Small intestine (tissue), 7 donors: Measurements from ENCODE around the gene ZEB2. TPM values are rescaled to one million over a fixed set of nuclear protein-coding genes. Genes with fewer than 3 reads are reported as not detected.

Experiments used
- DNase-seq, 2 donors: peaks; one replicate each; pipeline versions ENCODE4 v3.0.0 to v3.0.0-alpha.2; 2013
- FAIRE-seq: peaks from 2 replicates; lab custom pipeline; 2012; peaks lifted over from hg19 to GRCh38; lab: Jason Lieb, UNC
- H3K27ac ChIP-seq, 3 donors: one replicate each; pipeline ENCODE4 v1.5.1; 2013; ENCODE audit warnings: low read length in 2 of 3, mild to moderate bottlenecking in 2 of 3, control low read depth in 1 of 3, inconsistent platforms in 1 of 3, low read depth in 1 of 3, moderate library complexity in 1 of 3
- H3K27me3 ChIP-seq, 3 donors: one replicate each; pipeline ENCODE4 v1.6.1; 2013; ENCODE audit warnings: low read length in 3 of 3, inconsistent platforms in 1 of 3; ENCODE audit not compliant: control insufficient read depth in 3 of 3, insufficient read depth in 3 of 3
- H3K36me3 ChIP-seq, 3 donors: one replicate each; pipeline ENCODE4 v1.6.1; 2013; ENCODE audit warnings: low read length in 3 of 3, inconsistent platforms in 1 of 3, low read depth in 1 of 3, mild to moderate bottlenecking in 1 of 3, moderate library complexity in 1 of 3; ENCODE audit not compliant: control insufficient read depth in 3 of 3, insufficient read depth in 2 of 3
- H3K4me1 ChIP-seq, 3 donors: one replicate each; pipeline ENCODE4 v1.6.1; 2013; ENCODE audit warnings: low read length in 2 of 3, inconsistent platforms in 1 of 3, low read depth in 1 of 3, mild to moderate bottlenecking in 1 of 3, moderate library complexity in 1 of 3; ENCODE audit not compliant: control insufficient read depth in 3 of 3, insufficient read depth in 2 of 3
- H3K4me3 ChIP-seq, 3 donors: one replicate each; pipeline ENCODE4 v1.5.1; 2013; ENCODE audit warnings: low read length in 3 of 3, control low read depth in 1 of 3, inconsistent platforms in 1 of 3, low read depth in 1 of 3, mild to moderate bottlenecking in 1 of 3, moderate library complexity in 1 of 3
- H3K9me3 ChIP-seq, 2 donors: one replicate each; pipeline ENCODE4 v1.6.1; 2013; ENCODE audit warnings: low read depth in 1 of 2, low read length in 1 of 2; ENCODE audit not compliant: control insufficient read depth in 2 of 2, insufficient read depth in 1 of 2
- WGBS, 3 donors: extraction: QIAGEN DNeasy Blood & Tissue Kit; methylation state at CpG; one replicate each; pipeline ENCODE4 v1.1.7; 2013; 5-methylcytosine and 5-hydroxymethylcytosine counted together
- polyA plus RNA-seq, 4 donors: library from polyadenylated mRNA; stranded (reverse) in 3 of 4; unstranded in 1 of 4; fragments of 200-250 nt in 3 of 4; fragments of 120-200 nt in 1 of 4; gene quantifications; one replicate each; pipeline versions ENCODE4 v1.2.1 to v1.2.3, GENCODE V29; 2013
- donor health status: healthy with polysubstance abuse.
- donor health status: control.
- donor health status: control.
- donor health status: Bipolar disorder and iron deficiency.
- donor health status: healthy.

Gene ZEB2
- polyA plus RNA-seq, 4 donors = 2.0 to 30.9 (median 15.3) TPM

GRCh38 chr2:144544053-144544452, 24.1 kb upstream of the ZEB2 start:
- Histone ChIP-seq H3K4me1 (no peaks in the 10 kb centered on the region), H3K4me3 (no peak overlapping the region), H3K9me3 (peaks cover 0 to 4% of the 10 kb centered on the region in 2 donors), H3K36me3 (no peaks in the 10 kb centered on the region), H3K27ac (no peak overlapping the region), H3K27me3 (no peaks in the 10 kb centered on the region)
- WGBS, 3 donors = 61 to 78% (median 73%) methylated on average over 3 of the region's 3 CpGs
- FAIRE-seq = no peak
- no peak for DNase-seq

- no peaks in the 10 kb centered on the region for H3K4me1 ChIP-seq
- DNase-seq = no peak
- no peak overlapping the region for H3K4me3 ChIP-seq
- H3K9me3 ChIP-seq = peaks cover 0 to 4% of the 10 kb centered on the region in 2 donors
- no peak overlapping the region for H3K27ac ChIP-seq
- no peaks in the 10 kb centered on the region for H3K27me3 ChIP-seq
- no peaks in the 10 kb centered on the region for H3K36me3 ChIP-seq
- no peak for FAIRE-seq
Observed at GRCh38 chr2:144541396-144541795, 21.5 kb upstream of the ZEB2 start.

GRCh38 chr2:144539289-144539782, 19.4 kb upstream of the ZEB2 start:
- DNase-seq (no peak), FAIRE-seq (no peak)
- WGBS, 3 donors = 78 to 83% (median 83%) methylated on average over 4 of the region's 4 CpGs
- no peaks in the 10 kb centered on the region for H3K36me3 ChIP-seq
- H3K9me3 ChIP-seq = peaks cover 0 to 4% of the 10 kb centered on the region in 2 donors
- H3K27ac ChIP-seq = no peak overlapping the region
- H3K4me3 ChIP-seq = no peak overlapping the region
- H3K4me1 ChIP-seq = no peaks in the 10 kb centered on the region
- H3K27me3 ChIP-seq = no peaks in the 10 kb centered on the region

GRCh38 chr2:144535300-144535699, 15.4 kb upstream of the ZEB2 start:
- Histone ChIP-seq H3K4me3 (no peak overlapping the region), H3K36me3 (no peaks in the 10 kb centered on the region), H3K27ac (no peak overlapping the region), H3K27me3 (no peaks in the 10 kb centered on the region), H3K9me3 (no peaks in the 10 kb centered on the region), H3K4me1 (no peaks in the 10 kb centered on the region)
- no peak for DNase-seq
- no peak for FAIRE-seq
- WGBS, 3 donors = 84 to 85% (median 84%) methylated on average over 2 of the region's 2 CpGs

GRCh38 chr2:144533221-144533620, 13.3 kb upstream of the ZEB2 start:
- Histone ChIP-seq H3K36me3 (no peaks in the 10 kb centered on the region), H3K4me1 (no peaks in the 10 kb centered on the region), H3K9me3 (no peaks in the 10 kb centered on the region), H3K27me3 (peaks cover 0 to 6% (median 0%) of the 10 kb centered on the region in 3 donors), H3K27ac (no peak overlapping the region), H3K4me3 (no peak overlapping the region)
- FAIRE-seq (no peak), DNase-seq (no peak)
- 80 to 82% (median 81%) methylated on average over 7 of the region's 7 CpGs for WGBS, 3 donors

- Histone ChIP-seq H3K36me3 (no peaks in the 10 kb centered on the region), H3K9me3 (no peaks in the 10 kb centered on the region), H3K27ac (no peak overlapping the region), H3K4me3 (no peak overlapping the region), H3K27me3 (peaks cover 0 to 11% (median 0%) of the 10 kb centered on the region in 3 donors), H3K4me1 (no peaks in the 10 kb centered on the region)
- DNase-seq (no peak), FAIRE-seq (no peak)
- WGBS, 3 donors = 29 to 61% (median 40%) methylated on average over 5 of the region's 5 CpGs
Observed at GRCh38 chr2:144530596-144530995, 10.7 kb upstream of the ZEB2 start.

GRCh38 chr2:144529841-144530240, 9.9 kb upstream of the ZEB2 start:
- 71 to 85% (median 82%) methylated on average over 1 of the region's 1 CpG for WGBS, 3 donors
- DNase-seq = no peak
- H3K36me3 ChIP-seq = no peaks in the 10 kb centered on the region
- H3K27ac ChIP-seq = no peak overlapping the region
- H3K27me3 ChIP-seq = peaks cover 0 to 12% (median 0%) of the 10 kb centered on the region in 3 donors
- no peak for FAIRE-seq
- H3K4me3 ChIP-seq = no peak overlapping the region
- H3K9me3 ChIP-seq = no peaks in the 10 kb centered on the region
- no peaks in the 10 kb centered on the region for H3K4me1 ChIP-seq

- 73 to 87% (median 87%) methylated on average over 2 of the region's 2 CpGs for WGBS, 3 donors
- Histone ChIP-seq H3K4me1 (no peaks in the 10 kb centered on the region), H3K27me3 (peaks cover 0 to 25% (median 0%) of the 10 kb centered on the region in 3 donors), H3K9me3 (no peaks in the 10 kb centered on the region), H3K27ac (no peak overlapping the region), H3K4me3 (no peak overlapping the region), H3K36me3 (no peaks in the 10 kb centered on the region)
- FAIRE-seq (no peak), DNase-seq (no peak)
Observed at GRCh38 chr2:144528108-144528507, 8.2 kb upstream of the ZEB2 start.

- DNase-seq = no peak
- no peaks in the 10 kb centered on the region for H3K36me3 ChIP-seq
- peaks cover 0 to 35% (median 7%) of the 10 kb centered on the region in 3 donors for H3K27me3 ChIP-seq
- WGBS, 3 donors = 68 to 87% (median 82%) methylated on average over 2 of the region's 2 CpGs
- peaks cover 0 to 4% (median 0%) of the 10 kb centered on the region in 3 donors for H3K4me1 ChIP-seq
- H3K9me3 ChIP-seq = no peaks in the 10 kb centered on the region
- H3K4me3 ChIP-seq = no peak overlapping the region
- H3K27ac ChIP-seq = no peak overlapping the region
- FAIRE-seq = no peak
Observed at GRCh38 chr2:144526831-144527230, 6.9 kb upstream of the ZEB2 start.
